ENCODE measurements around the gene ARHGAP28.

DNA sequence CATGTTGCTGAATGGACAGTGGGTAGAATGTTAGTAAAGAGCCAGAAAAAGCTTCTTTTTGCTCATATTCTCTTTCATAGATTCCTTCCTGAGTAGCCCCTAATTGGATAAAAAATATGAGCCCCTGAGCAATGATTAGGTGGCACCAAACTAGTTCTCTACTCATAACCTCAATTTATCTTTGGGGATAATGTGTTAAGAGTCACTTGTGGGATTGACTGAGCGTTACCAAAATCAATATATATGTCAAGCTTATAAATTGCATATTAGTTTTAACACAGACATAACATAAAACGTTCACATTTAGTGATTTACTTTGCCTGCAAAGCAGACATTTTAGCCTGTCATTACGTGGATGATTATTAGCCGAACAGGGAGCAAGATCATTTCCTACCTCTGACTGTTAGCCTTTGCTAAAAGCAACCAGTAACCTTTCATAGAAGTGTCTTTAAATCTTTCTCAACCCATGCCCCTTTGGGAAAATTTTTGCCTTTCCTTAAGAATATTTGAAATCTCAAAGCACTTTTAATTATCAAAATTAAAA lies 85.4 kb downstream of the ARHGAP28 start:
- TF ChIP-seq, protein P1, sequence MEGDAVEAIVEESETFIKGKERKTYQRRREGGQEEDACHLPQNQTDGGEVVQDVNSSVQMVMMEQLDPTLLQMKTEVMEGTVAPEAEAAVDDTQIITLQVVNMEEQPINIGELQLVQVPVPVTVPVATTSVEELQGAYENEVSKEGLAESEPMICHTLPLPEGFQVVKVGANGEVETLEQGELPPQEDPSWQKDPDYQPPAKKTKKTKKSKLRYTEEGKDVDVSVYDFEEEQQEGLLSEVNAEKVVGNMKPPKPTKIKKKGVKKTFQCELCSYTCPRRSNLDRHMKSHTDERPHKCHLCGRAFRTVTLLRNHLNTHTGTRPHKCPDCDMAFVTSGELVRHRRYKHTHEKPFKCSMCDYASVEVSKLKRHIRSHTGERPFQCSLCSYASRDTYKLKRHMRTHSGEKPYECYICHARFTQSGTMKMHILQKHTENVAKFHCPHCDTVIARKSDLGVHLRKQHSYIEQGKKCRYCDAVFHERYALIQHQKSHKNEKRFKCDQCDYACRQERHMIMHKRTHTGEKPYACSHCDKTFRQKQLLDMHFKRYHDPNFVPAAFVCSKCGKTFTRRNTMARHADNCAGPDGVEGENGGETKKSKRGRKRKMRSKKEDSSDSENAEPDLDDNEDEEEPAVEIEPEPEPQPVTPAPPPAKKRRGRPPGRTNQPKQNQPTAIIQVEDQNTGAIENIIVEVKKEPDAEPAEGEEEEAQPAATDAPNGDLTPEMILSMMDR (IDR thresholded peaks at IDR 0.05): no peak
- TF ChIP-seq EP300 (IDR thresholded peaks at IDR 0.05) (no peak), POLR2A (IDR thresholded peaks at IDR 0.05; ENCODE audit: low read depth) (no peak), POLR2AphosphoS5 (IDR thresholded peaks at IDR 0.05) (no peak)
